PC-3 (cell line): Measurements from ENCODE around the gene TMPRSS7. TPM values are rescaled to one million over a fixed set of nuclear protein-coding genes. Genes with fewer than 3 reads are reported as not detected.

Experiments
- ATAC-seq: fragments of 200-7000 bp; cut with Tn5 transposase; 2 replicates; pipeline ENCODE4 v1.9.1; 2020; ENCODE audit warnings: mild to moderate bottlenecking, moderate library complexity
- BruUV-seq: library from RNA; stranded (reverse); fragments of 400-500 nt; replicated peaks from 2 replicates; lab custom pipeline; 2021; lab: Mats Ljungman, UMichigan
- CTCF ChIA-PET: fragments of 300-600 bp; sonication (Branson Sonifier 250); formaldehyde crosslinking; loops from one replicate; lab custom pipeline; 2022; ENCODE audit warnings: antibody characterized with exemption; lab: Charles Lee
- POLR2A ChIA-PET: fragments of 300-600 bp; sonication (Branson Sonifier 250); formaldehyde crosslinking; loops from one replicate; lab custom pipeline; 2022; ENCODE audit warnings: antibody characterized with exemption; ENCODE audit not compliant: unreplicated experiment; lab: Charles Lee
- DNase-seq: peaks from one replicate; pipeline ENCODE4 v3.0.0-alpha.2; 2015
- H2AFZ ChIP-seq: fragments of 300-600 bp; sonication (generic); 2 replicates; pipeline ENCODE4 v1.6.0; 2016; ENCODE audit warnings: antibody characterized with exemption, low read length
- H3F3A ChIP-seq: fragments of 300-600 bp; sonication (generic); one replicate; pipeline ENCODE4 v1.6.0; 2017; ENCODE audit warnings: antibody characterized with exemption, low read length, control low read depth, mild to moderate bottlenecking; ENCODE audit not compliant: unreplicated experiment
- H3K27ac ChIP-seq: fragments of 300-600 bp; sonication (generic); 2 replicates; pipeline ENCODE4 v1.5.1; 2016; ENCODE audit warnings: mild to moderate bottlenecking, low read length
- H3K27me3 ChIP-seq: fragments of 300-600 bp; sonication (generic); 2 replicates; pipeline ENCODE4 v1.6.1; 2016; ENCODE audit warnings: low read length, mixed read lengths
- H3K36me3 ChIP-seq: fragments of 300-600 bp; sonication (generic); 2 replicates; pipeline ENCODE4 v1.6.1; 2016; ENCODE audit warnings: low read depth, mixed run types, low read length, mixed read lengths
- H3K4me1 ChIP-seq: fragments of 300-600 bp; sonication (generic); 2 replicates; pipeline ENCODE4 v1.5.1; 2016; ENCODE audit warnings: low read length; ENCODE audit not compliant: insufficient read depth
- H3K4me2 ChIP-seq: fragments of 300-600 bp; sonication (generic); 2 replicates; pipeline ENCODE4 v1.6.0; 2016; ENCODE audit warnings: low read length
- H3K4me3 ChIP-seq: fragments of 300-600 bp; sonication (generic); 2 replicates; pipeline ENCODE4 v1.5.1; 2016; ENCODE audit warnings: mild to moderate bottlenecking, low read length, mixed read lengths
- H3K79me2 ChIP-seq: fragments of 300-600 bp; sonication (generic); 2 replicates; pipeline ENCODE4 v1.6.1; 2017; ENCODE audit warnings: low read length, mixed read lengths
- H3K9ac ChIP-seq: fragments of 300-600 bp; sonication (generic); 2 replicates; pipeline ENCODE4 v1.6.0; 2016; ENCODE audit warnings: mild to moderate bottlenecking, low read length
- H3K9me2 ChIP-seq: fragments of 300-600 bp; sonication (generic); replicated peaks from 2 replicates; pipeline ENCODE4 v1.6.1; 2016; ENCODE audit warnings: mixed run types, low read length, mixed read lengths
- H3K9me3 ChIP-seq: fragments of 300-600 bp; sonication (generic); 2 replicates; pipeline ENCODE4 v1.6.1; 2016; ENCODE audit warnings: low read length, mixed read lengths
- H4K20me1 ChIP-seq: fragments of 300-600 bp; sonication (generic); 2 replicates; pipeline ENCODE4 v1.6.1; 2016; ENCODE audit warnings: low read length, mixed read lengths
- EZH2 ChIP-seq: fragments of 300-600 bp; sonication (generic); IDR thresholded peaks from one replicate; pipeline ENCODE4 v1.6.1; 2017; ENCODE audit warnings: antibody characterized with exemption, mild to moderate bottlenecking, low read length; ENCODE audit not compliant: unreplicated experiment
- EZH2phosphoT487 ChIP-seq: fragments of 300-600 bp; sonication (generic); IDR thresholded peaks from 2 replicates; pipeline ENCODE4 v1.6.1; 2018; ENCODE audit warnings: mild to moderate bottlenecking, antibody characterized with exemption, low read length, borderline replicate concordance
- intact Hi-C: fragments of 100-400 bp; cut with micrococcal nuclease; formaldehyde crosslinking; loops from 2 replicates; pipeline ENCODE4 v1.9.0; 2023
- total RNA-seq: library from RNA; depleted of rRNA; stranded (reverse); fragments of >200 nt; gene quantifications from 2 replicates; pipeline ENCODE4 v1.2.3, GENCODE V29; 2014
- TF ChIP-seq, protein P1 (sequence below): fragments of 300-600 bp; sonication (generic); conservative IDR thresholded peaks from 2 replicates; pipeline ENCODE4 v1.5.1; 2017; ENCODE audit warnings: antibody characterized with exemption, low read depth, mild to moderate bottlenecking, low read length

The TMPRSS7 gene
- total RNA-seq, 1 experiment from 2014 or later = 0.33 TPM

DNA sequence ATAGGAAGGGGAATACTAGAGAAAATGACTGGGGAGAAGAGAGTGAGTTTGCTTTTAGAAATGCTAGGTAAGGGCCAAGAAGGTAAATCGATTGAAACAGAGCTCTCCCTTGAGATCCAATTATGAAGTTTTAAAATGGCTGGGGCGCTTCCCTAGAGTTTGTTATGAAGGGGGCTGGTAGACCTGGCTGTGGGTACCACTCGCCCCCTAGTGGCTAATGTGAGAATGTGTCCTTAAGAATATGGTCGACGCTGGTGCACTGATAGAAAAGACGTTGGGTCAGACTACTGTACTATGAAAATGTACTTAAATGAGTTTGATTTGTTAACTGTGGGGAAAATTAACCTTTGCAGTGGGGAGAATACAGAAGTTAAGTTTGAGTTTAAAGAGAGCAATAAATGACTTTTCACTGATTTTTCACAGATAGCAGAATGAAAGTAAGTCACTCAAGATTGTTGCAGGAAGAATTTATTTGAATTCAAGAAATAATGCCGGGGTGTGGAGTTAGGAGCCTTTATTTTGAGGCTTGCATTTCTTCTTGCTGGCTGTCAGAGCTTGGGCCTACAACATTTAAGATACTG is 9.2 kb downstream of the TMPRSS7 start:
- Histone ChIP-seq H3K36me3 (no peaks in the 10 kb centered on the region), H3K4me1 (peaks cover 19% of the 10 kb centered on the region), H2AFZ (peak overlapping the region; percentile 76), H3K9me3 (no peaks in the 10 kb centered on the region), H3K9me2 (no peaks in the 10 kb centered on the region), H3K9ac (no peak overlapping the region), H3K79me2 (no peaks in the 10 kb centered on the region), H4K20me1 (no peaks in the 10 kb centered on the region), H3F3A (no peaks in the 10 kb centered on the region), H3K4me3 (peak overlapping the region; percentile 44), H3K4me2 (peak overlapping the region; percentile 63), H3K27me3 (no peaks in the 10 kb centered on the region), H3K27ac (no peak overlapping the region)
- BruUV-seq = no TSS peak
- TF ChIP-seq EZH2phosphoT487 (no peak), EZH2 (no peak)
- TF ChIP-seq, protein P1, sequence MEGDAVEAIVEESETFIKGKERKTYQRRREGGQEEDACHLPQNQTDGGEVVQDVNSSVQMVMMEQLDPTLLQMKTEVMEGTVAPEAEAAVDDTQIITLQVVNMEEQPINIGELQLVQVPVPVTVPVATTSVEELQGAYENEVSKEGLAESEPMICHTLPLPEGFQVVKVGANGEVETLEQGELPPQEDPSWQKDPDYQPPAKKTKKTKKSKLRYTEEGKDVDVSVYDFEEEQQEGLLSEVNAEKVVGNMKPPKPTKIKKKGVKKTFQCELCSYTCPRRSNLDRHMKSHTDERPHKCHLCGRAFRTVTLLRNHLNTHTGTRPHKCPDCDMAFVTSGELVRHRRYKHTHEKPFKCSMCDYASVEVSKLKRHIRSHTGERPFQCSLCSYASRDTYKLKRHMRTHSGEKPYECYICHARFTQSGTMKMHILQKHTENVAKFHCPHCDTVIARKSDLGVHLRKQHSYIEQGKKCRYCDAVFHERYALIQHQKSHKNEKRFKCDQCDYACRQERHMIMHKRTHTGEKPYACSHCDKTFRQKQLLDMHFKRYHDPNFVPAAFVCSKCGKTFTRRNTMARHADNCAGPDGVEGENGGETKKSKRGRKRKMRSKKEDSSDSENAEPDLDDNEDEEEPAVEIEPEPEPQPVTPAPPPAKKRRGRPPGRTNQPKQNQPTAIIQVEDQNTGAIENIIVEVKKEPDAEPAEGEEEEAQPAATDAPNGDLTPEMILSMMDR = peak; percentile 97
- CTCF ChIA-PET = interaction anchor here (0.5 to 2.6 kb wide), 9 partner anchors 30 to 809 kb away, joined by 3 to 17 read pairs (median 4); partner anchors contain the start of gene ABHD10
- DNase-seq = peak; percentile 85
- POLR2A ChIA-PET = no interaction called here
- ATAC-seq = peak; percentile 96
- intact Hi-C loops = loop anchor here (1.0 kb wide), 2 partner anchors 32 to 54 kb away; no protein-coding TSS in a partner anchor

DNA sequence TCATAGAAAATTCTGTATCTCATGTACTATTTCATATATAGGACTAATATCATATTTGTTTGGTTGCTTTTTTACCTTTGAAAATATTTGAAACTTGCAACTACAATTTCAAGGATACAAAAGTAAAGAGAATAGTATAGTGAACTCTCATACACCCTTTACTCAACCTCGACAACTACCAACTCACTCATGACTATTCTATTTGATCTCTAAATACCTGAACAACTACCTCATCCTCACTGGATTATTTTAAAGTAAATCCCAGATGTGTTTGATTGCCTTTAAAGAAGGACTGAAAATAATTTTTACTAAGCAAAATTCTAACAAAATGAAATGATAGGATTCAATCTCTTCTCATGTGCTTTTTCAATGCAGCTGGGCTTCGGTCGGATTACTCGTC is 12.1 kb downstream of the TMPRSS7 start:
- no TSS peak for BruUV-seq
- no peaks in the 10 kb centered on the region for H3K9me3 ChIP-seq
- ATAC-seq (peak; percentile 53), DNase-seq (peak; percentile 63)
- no peaks in the 10 kb centered on the region for H3F3A ChIP-seq
- 0 out of 2 replicates have a peak overlapping the region, but pooled peaks have one; percentile 28 for H2AFZ ChIP-seq
- H3K36me3 ChIP-seq = no peaks in the 10 kb centered on the region
- peak overlapping the region; percentile 45 for H3K4me2 ChIP-seq
- no peaks in the 10 kb centered on the region for H3K27me3 ChIP-seq
- POLR2A ChIA-PET = no interaction called here
- intact Hi-C loops = loop anchor here (2.0 kb wide), 1 partner anchor 40 kb away; the partner anchor contains the start of gene C3orf52
- peaks cover 19% of the 10 kb centered on the region for H3K4me1 ChIP-seq
- TF ChIP-seq EZH2phosphoT487 (no peak), EZH2 (no peak)
- TF ChIP-seq, protein P1 = no peak
- H3K27ac ChIP-seq = no peak overlapping the region
- CTCF ChIA-PET = no interaction called here
- H3K9me2 ChIP-seq = no peaks in the 10 kb centered on the region
- H3K4me3 ChIP-seq = no peak overlapping the region
- no peaks in the 10 kb centered on the region for H3K79me2 ChIP-seq
- no peaks in the 10 kb centered on the region for H4K20me1 ChIP-seq
- H3K9ac ChIP-seq = no peak overlapping the region

DNA sequence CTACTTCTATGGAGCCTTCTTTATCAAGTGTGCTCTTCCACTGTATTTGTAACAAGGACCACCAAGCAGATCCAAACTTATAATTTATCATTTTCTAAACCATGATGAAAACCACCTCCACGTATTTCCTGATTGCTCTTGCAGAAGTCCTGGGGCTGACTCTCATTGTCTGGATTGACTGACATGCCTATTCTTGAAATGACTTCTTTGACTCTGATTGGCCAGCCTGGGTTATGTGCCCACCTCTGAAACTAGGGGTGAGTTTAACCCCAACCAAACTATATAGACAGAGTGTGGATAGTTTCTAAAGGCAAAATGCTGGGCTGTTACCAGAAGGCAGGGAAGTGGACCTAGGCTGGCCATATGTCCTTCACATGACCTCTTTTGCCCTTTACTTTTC is 12.7 kb downstream of the TMPRSS7 start:
- DNase-seq (no peak), ATAC-seq (no peak)
- H2AFZ ChIP-seq = no peak overlapping the region
- no TSS peak for BruUV-seq
- no peak overlapping the region for H3K4me3 ChIP-seq
- H3K4me1 ChIP-seq = peaks cover 19% of the 10 kb centered on the region
- no peaks in the 10 kb centered on the region for H3K36me3 ChIP-seq
- no peaks in the 10 kb centered on the region for H3K9me3 ChIP-seq
- POLR2A ChIA-PET = no interaction called here
- H3K4me2 ChIP-seq = no peak overlapping the region; the same call in 1 of the 2 replicates
- no peaks in the 10 kb centered on the region for H3K27me3 ChIP-seq
- no peaks in the 10 kb centered on the region for H3K79me2 ChIP-seq
- H3K27ac ChIP-seq = no peak overlapping the region
- TF ChIP-seq EZH2 (no peak), EZH2phosphoT487 (no peak)
- TF ChIP-seq, protein P1 = no peak
- no peaks in the 10 kb centered on the region for H3K9me2 ChIP-seq
- CTCF ChIA-PET = no interaction called here
- no peak overlapping the region for H3K9ac ChIP-seq
- intact Hi-C loops = loop anchor here (2.0 kb wide), 1 partner anchor 40 kb away; the partner anchor contains the start of gene C3orf52
- no peaks in the 10 kb centered on the region for H3F3A ChIP-seq
- H4K20me1 ChIP-seq = no peaks in the 10 kb centered on the region
